HG03064 (cell line): ENCODE measurements around the gene FKBP1B.
"Not testable (repeated sequence)": the region's sequence is repeated elsewhere in the genome, so short reads cannot be mapped to it uniquely, and the experiment has no call there.

ENCODE experiments used
- ATAC-seq: cut with Tn5 transposase; IDR thresholded peaks from one replicate; pipeline ENCODE4 v1.9.1; 2021; ENCODE audit warnings: low read depth; ENCODE audit not compliant: unreplicated experiment

Gene FKBP1B

GRCh38 chr2:24095171-24095677 is 45.7 kb downstream of the FKBP1B start:
- ATAC-seq = not testable (repeated sequence)

- not testable (repeated sequence) for ATAC-seq
Measured at GRCh38 chr2:24100732-24101131, 51.2 kb downstream of the FKBP1B start.

GRCh38 chr2:24101992-24102391 is 52.5 kb downstream of the FKBP1B start:
- no peak for ATAC-seq

GRCh38 chr2:24102677-24103076 is 53.1 kb downstream of the FKBP1B start:
- no peak for ATAC-seq

- no peak for ATAC-seq
Measured at GRCh38 chr2:24104110-24104650, 54.6 kb downstream of the FKBP1B start.

- ATAC-seq = no peak
Measured at GRCh38 chr2:24104906-24105305, 55.4 kb downstream of the FKBP1B start.

- no peak for ATAC-seq
Measured at GRCh38 chr2:24105816-24106215, 56.3 kb downstream of the FKBP1B start.

- ATAC-seq = no peak
Measured at GRCh38 chr2:24106786-24107185, 57.2 kb downstream of the FKBP1B start.

GRCh38 chr2:24107336-24107735 is 57.8 kb downstream of the FKBP1B start:
- ATAC-seq = no peak

GRCh38 chr2:24109431-24109830 is 59.9 kb downstream of the FKBP1B start:
- not testable (repeated sequence) for ATAC-seq

- no peak for ATAC-seq
Measured at GRCh38 chr2:24110660-24111303, 61.2 kb downstream of the FKBP1B start.

- no peak for ATAC-seq
Measured at GRCh38 chr2:24111407-24111901, 61.9 kb downstream of the FKBP1B start.
